HG03460 (cell line): ENCODE results near the gene GYPC.
"Not testable (repeated sequence)": the region's sequence is repeated elsewhere in the genome, so short reads cannot be mapped to it uniquely, and the experiment has no call there.

Experiments
- ATAC-seq: cut with Tn5 transposase; IDR thresholded peaks from one replicate; pipeline ENCODE4 v1.9.1; 2021; ENCODE audit not compliant: unreplicated experiment

GYPC gene

GRCh38 chr2:126668254-126668653 lies 12.3 kb downstream of the GYPC start:
- ATAC-seq = no peak

GRCh38 chr2:126669772-126670171 lies 13.8 kb downstream of the GYPC start:
- ATAC-seq = no peak

GRCh38 chr2:126671488-126671887 lies 15.5 kb downstream of the GYPC start:
- ATAC-seq = no peak

- no peak for ATAC-seq
Observed at GRCh38 chr2:126672980-126673605, 17.1 kb downstream of the GYPC start.

- ATAC-seq = no peak
Observed at GRCh38 chr2:126674075-126674744, 18.3 kb downstream of the GYPC start.

GRCh38 chr2:126675637-126676036 lies 19.7 kb downstream of the GYPC start:
- no peak for ATAC-seq

- no peak for ATAC-seq
Observed at GRCh38 chr2:126676221-126677175, 20.5 kb downstream of the GYPC start.

- no peak for ATAC-seq
Observed at GRCh38 chr2:126677176-126677538, 21.2 kb downstream of the GYPC start.

GRCh38 chr2:126678269-126679065 lies 22.5 kb downstream of the GYPC start:
- ATAC-seq = no peak

- no peak for ATAC-seq
Observed at GRCh38 chr2:126679094-126679713, 23.2 kb downstream of the GYPC start.

GRCh38 chr2:126681505-126681904 lies 25.5 kb downstream of the GYPC start:
- ATAC-seq = no peak

GRCh38 chr2:126685629-126686028 lies 29.7 kb downstream of the GYPC start:
- ATAC-seq = no peak

GRCh38 chr2:126686286-126686685 lies 30.3 kb downstream of the GYPC start:
- no peak for ATAC-seq

GRCh38 chr2:126686841-126687485 lies 31.0 kb downstream of the GYPC start:
- ATAC-seq = no peak

GRCh38 chr2:126687503-126687902 lies 31.5 kb downstream of the GYPC start:
- ATAC-seq = no peak

GRCh38 chr2:126688594-126688993 lies 32.6 kb downstream of the GYPC start:
- not testable (repeated sequence) for ATAC-seq

- not testable (repeated sequence) for ATAC-seq
Observed at GRCh38 chr2:126692241-126692640, 36.3 kb downstream of the GYPC start.

GRCh38 chr2:126692934-126693592 lies 37.1 kb downstream of the GYPC start:
- ATAC-seq = not testable (repeated sequence)
